GM12872 (cell line): ENCODE measurements around the gene GBP6.

Source experiments
- TF ChIP-seq, protein P1 (sequence below): IDR thresholded peaks from 3 replicates; pipeline ENCODE4 v1.5.1; 2011; ENCODE audit warnings: low read depth, mild to moderate bottlenecking, low read length, moderate library complexity; ENCODE audit not compliant: insufficient read depth

The GBP6 gene

GRCh38 chr1:89405275-89405929 is 41.5 kb downstream of the GBP6 start:
- TF ChIP-seq, protein P1, sequence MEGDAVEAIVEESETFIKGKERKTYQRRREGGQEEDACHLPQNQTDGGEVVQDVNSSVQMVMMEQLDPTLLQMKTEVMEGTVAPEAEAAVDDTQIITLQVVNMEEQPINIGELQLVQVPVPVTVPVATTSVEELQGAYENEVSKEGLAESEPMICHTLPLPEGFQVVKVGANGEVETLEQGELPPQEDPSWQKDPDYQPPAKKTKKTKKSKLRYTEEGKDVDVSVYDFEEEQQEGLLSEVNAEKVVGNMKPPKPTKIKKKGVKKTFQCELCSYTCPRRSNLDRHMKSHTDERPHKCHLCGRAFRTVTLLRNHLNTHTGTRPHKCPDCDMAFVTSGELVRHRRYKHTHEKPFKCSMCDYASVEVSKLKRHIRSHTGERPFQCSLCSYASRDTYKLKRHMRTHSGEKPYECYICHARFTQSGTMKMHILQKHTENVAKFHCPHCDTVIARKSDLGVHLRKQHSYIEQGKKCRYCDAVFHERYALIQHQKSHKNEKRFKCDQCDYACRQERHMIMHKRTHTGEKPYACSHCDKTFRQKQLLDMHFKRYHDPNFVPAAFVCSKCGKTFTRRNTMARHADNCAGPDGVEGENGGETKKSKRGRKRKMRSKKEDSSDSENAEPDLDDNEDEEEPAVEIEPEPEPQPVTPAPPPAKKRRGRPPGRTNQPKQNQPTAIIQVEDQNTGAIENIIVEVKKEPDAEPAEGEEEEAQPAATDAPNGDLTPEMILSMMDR, result no peak

GRCh38 chr1:89407360-89407759 is 43.5 kb downstream of the GBP6 start:
- TF ChIP-seq, protein P1, result no peak

DNA sequence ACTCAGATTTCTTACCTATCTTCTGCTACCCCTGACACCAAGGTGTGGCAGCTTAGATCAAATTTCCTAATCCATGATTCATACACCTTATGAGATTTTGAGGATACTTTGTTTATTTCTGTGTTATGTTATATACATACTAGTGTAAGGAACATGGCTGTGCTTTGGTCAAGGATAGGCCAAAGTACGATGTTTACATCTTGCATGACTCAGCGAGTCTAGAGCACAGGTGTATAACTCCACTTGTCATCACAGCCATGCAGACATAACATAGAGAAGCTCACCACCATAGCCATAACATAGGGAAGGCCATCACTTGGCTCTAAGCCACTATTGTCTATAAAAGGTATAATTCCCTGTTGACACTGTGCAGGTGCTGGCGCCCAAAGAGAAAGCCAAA is 61.2 kb downstream of the GBP6 start:
- TF ChIP-seq, protein P1, result no peak

DNA sequence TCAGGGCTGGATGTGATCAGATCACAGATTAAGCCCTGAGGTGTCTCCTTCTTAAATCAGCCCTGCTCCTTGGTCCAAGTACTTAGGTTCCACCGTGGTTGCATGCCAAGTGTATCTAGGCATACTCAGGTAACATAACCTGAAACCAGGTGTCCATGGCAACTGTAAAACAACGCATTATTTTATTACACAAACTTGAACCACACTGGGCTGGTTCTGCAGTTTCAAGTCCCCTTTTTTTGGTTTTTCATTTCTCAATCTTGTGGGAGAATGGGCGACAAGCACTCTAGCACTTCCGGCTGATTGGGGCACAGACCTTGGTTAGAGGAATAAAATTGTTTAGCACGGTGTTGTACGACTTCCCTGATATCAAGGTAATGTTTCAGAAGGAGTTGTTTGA is 65.2 kb downstream of the GBP6 start:
- TF ChIP-seq, protein P1, result no peak

- TF ChIP-seq, protein P1, result no peak
These were observed 69.6 kb downstream of the GBP6 start for GRCh38 chr1:89433421-89433820.
